Nephron (organoid): ENCODE results near the gene NUCB1.

ENCODE experiments used
- H3K27ac Mint-ChIP-seq, 3 experiments: 2 replicates each; pipeline ENCODE4 v1.8.0; 2020; ENCODE audit warnings: mixed read lengths in 3 of 3, mild to moderate bottlenecking in 2 of 3, moderate library complexity in 1 of 3
- H3K27me3 Mint-ChIP-seq: 2 replicates; pipeline ENCODE4 v1.8.0; 2021; ENCODE audit warnings: low read depth, mild to moderate bottlenecking, moderate library complexity, mixed read lengths
- H3K36me3 Mint-ChIP-seq: 2 replicates; pipeline ENCODE4 v1.8.0; 2020; ENCODE audit warnings: low read depth, mixed read lengths
- H3K4me1 Mint-ChIP-seq: 2 replicates; pipeline ENCODE4 v1.8.0; 2020; ENCODE audit warnings: mixed read lengths
- H3K4me3 Mint-ChIP-seq, 3 experiments: 2 replicates each; pipeline ENCODE4 v1.8.0; 2020; ENCODE audit warnings: mild to moderate bottlenecking in 3 of 3, mixed read lengths in 3 of 3, moderate library complexity in 2 of 3
- H3K9me3 Mint-ChIP-seq: 2 replicates; pipeline ENCODE4 v1.8.0; 2020; ENCODE audit warnings: mixed read lengths
- CTCF ChIP-seq, 3 experiments: fragments of 200-600 bp; sonication (generic); IDR thresholded peaks; one replicate each; pipeline ENCODE4 v1.5.0; 2021; ENCODE audit warnings: antibody characterized with exemption in 3 of 3; ENCODE audit not compliant: unreplicated experiment in 3 of 3

The NUCB1 gene

GRCh38 chr19:48899781-48900476, at the start of gene NUCB1:
Gene NUCB1 (plus strand): TSS chr19:48900312. CDS start chr19:48900797, 485 bp downstream.
- no peaks in the 10 kb centered on the region for H3K27me3 Mint-ChIP-seq
- H3K36me3 Mint-ChIP-seq: peaks cover 28% of the 10 kb centered on the region
- H3K4me3 Mint-ChIP-seq: peak within 1 kb of the TSS; percentile 94 to 99 (median 96)
- H3K9me3 Mint-ChIP-seq: no peaks in the 10 kb centered on the region
- TF ChIP-seq CTCF (IDR thresholded peaks at IDR 0.05; ENCODE audit: unreplicated experiment in 3 of 3): peak; percentile 26 to 35 (median 34)
- H3K4me1 Mint-ChIP-seq: peaks cover 13% of the 10 kb centered on the region
- H3K27ac Mint-ChIP-seq: peak within 1 kb of the TSS; percentile 90 to 97 (median 96)

DNA sequence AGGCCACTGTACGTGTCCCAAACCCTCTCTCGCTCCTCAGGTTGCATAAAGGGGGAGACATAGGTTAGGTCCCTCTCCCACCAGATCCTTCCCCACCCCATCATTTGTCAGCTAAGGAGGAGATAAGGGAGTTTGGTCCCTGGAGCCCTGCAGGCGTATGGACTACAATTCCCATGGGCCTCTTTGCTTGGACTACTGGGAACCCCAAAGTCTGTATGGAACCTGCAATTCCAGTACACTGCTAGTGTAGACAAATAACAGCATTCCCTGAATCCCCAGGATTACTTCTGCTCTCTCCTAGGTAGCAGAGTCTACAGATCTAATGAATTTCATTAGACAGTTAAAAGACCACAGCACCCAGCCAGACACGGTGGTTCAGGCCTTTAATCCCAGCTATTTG, 47.8 kb upstream of the NUCB1 start:
- Mint-ChIP-seq H3K27ac (no peak overlapping the region), H3K4me3 (no peak overlapping the region), H3K4me1 (no peaks in the 10 kb centered on the region), H3K9me3 (no peaks in the 10 kb centered on the region), H3K36me3 (peaks cover 24% of the 10 kb centered on the region), H3K27me3 (no peaks in the 10 kb centered on the region)
- TF ChIP-seq CTCF (IDR thresholded peaks at IDR 0.05; ENCODE audit: unreplicated experiment in 3 of 3): no peak

- TF ChIP-seq CTCF (IDR thresholded peaks at IDR 0.05; ENCODE audit: unreplicated experiment in 3 of 3): no peak
- Mint-ChIP-seq H3K27me3 (no peaks in the 10 kb centered on the region), H3K27ac (no peak overlapping the region), H3K36me3 (peaks cover 20% of the 10 kb centered on the region), H3K4me3 (no peak overlapping the region), H3K4me1 (no peaks in the 10 kb centered on the region), H3K9me3 (no peaks in the 10 kb centered on the region)
Observed at GRCh38 chr19:48853483-48853882, 46.6 kb upstream of the NUCB1 start.

GRCh38 chr19:48854103-48854502, 46.0 kb upstream of the NUCB1 start:
- Mint-ChIP-seq H3K4me3 (no peak overlapping the region), H3K27ac (no peak overlapping the region), H3K4me1 (no peaks in the 10 kb centered on the region), H3K9me3 (no peaks in the 10 kb centered on the region), H3K27me3 (no peaks in the 10 kb centered on the region), H3K36me3 (peaks cover 19% of the 10 kb centered on the region)
- no peak for TF ChIP-seq CTCF (IDR thresholded peaks at IDR 0.05; ENCODE audit: unreplicated experiment in 3 of 3)

DNA sequence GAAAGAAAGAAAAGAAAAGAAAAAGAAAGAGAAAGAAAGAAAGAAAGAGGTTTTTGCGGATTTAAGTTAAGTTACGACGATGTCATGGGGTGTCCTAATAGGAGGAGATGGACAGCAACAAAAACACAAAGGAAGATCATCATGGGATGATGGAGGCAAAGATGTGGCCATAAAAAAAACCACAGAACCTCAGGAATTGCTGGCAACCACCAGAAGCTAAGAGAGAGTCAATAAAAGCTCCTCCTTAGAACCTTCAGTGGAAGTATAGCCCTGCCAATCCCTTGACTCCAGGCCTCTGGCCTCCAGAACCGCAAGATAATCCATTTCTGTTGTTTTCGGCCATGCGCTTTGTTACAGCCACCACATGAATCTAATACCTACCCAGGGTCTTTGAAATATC, 43.2 kb upstream of the NUCB1 start:
- Mint-ChIP-seq H3K27ac (no peak overlapping the region), H3K4me1 (no peaks in the 10 kb centered on the region), H3K9me3 (no peaks in the 10 kb centered on the region)

More for the DNA sequence above, 43.2 kb upstream of the NUCB1 start:
- Mint-ChIP-seq H3K36me3 (peaks cover 35% of the 10 kb centered on the region), H3K27me3 (no peaks in the 10 kb centered on the region), H3K4me3 (no peak overlapping the region)
- no peak for TF ChIP-seq CTCF (IDR thresholded peaks at IDR 0.05; ENCODE audit: unreplicated experiment in 3 of 3)
